Measurements from ENCODE around the gene PTPA. TPM values are rescaled to one million over a fixed set of nuclear protein-coding genes. Genes with fewer than 3 reads are reported as not detected.

Gene PTPA
- polyA plus RNA-seq, 1 experiment: 140 TPM

- POLR2A ChIA-PET: interaction anchor here (0.5 to 2.2 kb wide), 18 partner anchors 9 to 453 kb away, joined by 3 to 44 read pairs (median 9); no protein-coding TSS in a partner anchor
- H3K27ac ChIP-seq (ENCODE audit: low read depth, low read length): peak overlapping the region; percentile 96
- no peak for TF ChIP-seq CTCF (IDR thresholded peaks at IDR 0.05; ENCODE audit: low read depth, low read length)
- CTCF ChIA-PET: interaction anchor here (13.5 kb wide), 1 partner anchor 36 kb away, joined by 145 read pairs; no protein-coding TSS in a partner anchor
- H3K4me3 ChIP-seq (ENCODE audit: low read depth, low read length): peak overlapping the region; percentile 91
- no peaks in the 10 kb centered on the region; the same call in 1 of the 2 replicates for H3K9me3 ChIP-seq (ENCODE audit: control insufficient read depth, insufficient read depth, low read length)
- DNase-seq (ENCODE audit: low read depth, low spot score): no peak
- no peaks in the 10 kb centered on the region for H3K27me3 ChIP-seq (ENCODE audit: control insufficient read depth, insufficient read depth, low read length)
Observed at GRCh38 chr9:129176701-129177442, 65.7 kb downstream of the PTPA start.

- ChIA-PET POLR2A (interaction anchor here (0.5 to 2.2 kb wide), 36 partner anchors 10 to 453 kb away, joined by 3 to 44 read pairs (median 6); partner anchors contain the start of gene C9orf50), CTCF (interaction anchor here (0.6 kb wide), 2 partner anchors 46 to 312 kb away, joined by 3 read pairs; no protein-coding TSS in a partner anchor)
- Histone ChIP-seq H3K4me3 (ENCODE audit: low read depth, low read length) (peak overlapping the region; percentile 91), H3K27me3 (ENCODE audit: control insufficient read depth, insufficient read depth, low read length) (no peaks in the 10 kb centered on the region), H3K9me3 (ENCODE audit: control insufficient read depth, insufficient read depth, low read length) (no peaks in the 10 kb centered on the region; the same call in 1 of the 2 replicates), H3K27ac (ENCODE audit: low read depth, low read length) (no peak overlapping the region)
- TF ChIP-seq CTCF (IDR thresholded peaks at IDR 0.05; ENCODE audit: low read depth, low read length): no peak
- DNase-seq (ENCODE audit: low read depth, low spot score): no peak
Observed at GRCh38 chr9:129177443-129177790, 66.2 kb downstream of the PTPA start.

- no peak for TF ChIP-seq CTCF (IDR thresholded peaks at IDR 0.05; ENCODE audit: low read depth, low read length)
- peak within 1 kb of the TSS; percentile 61 for H3K27ac ChIP-seq (ENCODE audit: low read depth, low read length)
- DNase-seq (ENCODE audit: low read depth, low spot score): peak; percentile 88
- ChIA-PET POLR2A (interaction anchor here (0.5 to 2.2 kb wide), 62 partner anchors 11 to 862 kb away, joined by 3 to 44 read pairs (median 4); partner anchors contain the start of genes C9orf50 and NTMT1), CTCF (interaction anchor here (0.6 kb wide), 2 partner anchors 46 to 311 kb away, joined by 3 read pairs; no protein-coding TSS in a partner anchor)
- H3K27me3 ChIP-seq (ENCODE audit: control insufficient read depth, insufficient read depth, low read length): no peaks in the 10 kb centered on the region
- H3K4me3 ChIP-seq (ENCODE audit: low read depth, low read length): peak within 1 kb of the TSS; percentile 91
- H3K9me3 ChIP-seq (ENCODE audit: control insufficient read depth, insufficient read depth, low read length): no peaks in the 10 kb centered on the region; the same call in 1 of the 2 replicates
Observed at GRCh38 chr9:129177791-129178567, 66.8 kb downstream of the PTPA start, which contains the start of gene IER5L. Gene IER5L (minus strand): TSS chr9:129178261. CDS start chr9:129178052, 209 bp downstream.

- DNase-seq (ENCODE audit: low read depth, low spot score): no peak
- Histone ChIP-seq H3K9me3 (ENCODE audit: control insufficient read depth, insufficient read depth, low read length) (no peaks in the 10 kb centered on the region; the same call in 1 of the 2 replicates), H3K4me3 (ENCODE audit: low read depth, low read length) (peak overlapping the region; percentile 42), H3K27me3 (ENCODE audit: control insufficient read depth, insufficient read depth, low read length) (no peaks in the 10 kb centered on the region), H3K27ac (ENCODE audit: low read depth, low read length) (no peak overlapping the region)
- no peak for TF ChIP-seq CTCF (IDR thresholded peaks at IDR 0.05; ENCODE audit: low read depth, low read length)
- CTCF ChIA-PET: no interaction called here
- POLR2A ChIA-PET: interaction anchor here (0.5 to 2.2 kb wide), 60 partner anchors 11 to 861 kb away, joined by 3 to 44 read pairs (median 4); partner anchors contain the start of genes C9orf50 and NTMT1
Observed at GRCh38 chr9:129178568-129179382, 67.6 kb downstream of the PTPA start.
